ENCODE data around the gene PLK1.

The PLK1 gene

GRCh38 chr16:23679986-23680336 is 1.3 kb downstream of the PLK1 start:
- DNase-seq (ENCODE audit: low read depth), result no peak

GRCh38 chr16:23682181-23682580 is 3.5 kb downstream of the PLK1 start:
- no peak for DNase-seq (ENCODE audit: low read depth)

- DNase-seq (ENCODE audit: low read depth), result no peak
Observed at GRCh38 chr16:23683487-23683886, 4.8 kb downstream of the PLK1 start.

- DNase-seq (ENCODE audit: low read depth), result no peak
Observed at GRCh38 chr16:23687034-23687808, 8.5 kb downstream of the PLK1 start.

- no peak for DNase-seq (ENCODE audit: low read depth)
Observed at GRCh38 chr16:23689442-23690187, 10.9 kb downstream of the PLK1 start.

- DNase-seq (ENCODE audit: low read depth), result no peak
Observed at GRCh38 chr16:23690771-23691482, 12.2 kb downstream of the PLK1 start.

- no peak for DNase-seq (ENCODE audit: low read depth)
Observed at GRCh38 chr16:23691483-23692189, 12.9 kb downstream of the PLK1 start.

- no peak for DNase-seq (ENCODE audit: low read depth)
Observed at GRCh38 chr16:23692190-23692837, 13.6 kb downstream of the PLK1 start.

- DNase-seq (ENCODE audit: low read depth), result no peak
Observed at GRCh38 chr16:23694265-23694643, 15.6 kb downstream of the PLK1 start.

GRCh38 chr16:23694644-23695373 is 16.1 kb downstream of the PLK1 start:
- DNase-seq (ENCODE audit: low read depth), result no peak

GRCh38 chr16:23695756-23696155 is 17.1 kb downstream of the PLK1 start:
- DNase-seq (ENCODE audit: low read depth), result no peak

- no peak for DNase-seq (ENCODE audit: low read depth)
Observed at GRCh38 chr16:23699100-23699499, 20.4 kb downstream of the PLK1 start.

- no peak for DNase-seq (ENCODE audit: low read depth)
Observed at GRCh38 chr16:23700093-23700492, 21.4 kb downstream of the PLK1 start.

- no peak for DNase-seq (ENCODE audit: low read depth)
Observed at GRCh38 chr16:23700509-23700908, 21.8 kb downstream of the PLK1 start.

GRCh38 chr16:23701045-23701444 is 22.4 kb downstream of the PLK1 start:
- no peak for DNase-seq (ENCODE audit: low read depth)

- no peak for DNase-seq (ENCODE audit: low read depth)
Observed at GRCh38 chr16:23702951-23703350, 24.3 kb downstream of the PLK1 start.

GRCh38 chr16:23704772-23705516 is 26.3 kb downstream of the PLK1 start:
- DNase-seq (ENCODE audit: low read depth), result no peak

GRCh38 chr16:23705517-23705902 is 26.8 kb downstream of the PLK1 start:
- no peak for DNase-seq (ENCODE audit: low read depth)

- DNase-seq (ENCODE audit: low read depth), result no peak
Observed at GRCh38 chr16:23706439-23706838, 27.8 kb downstream of the PLK1 start.

GRCh38 chr16:23709536-23709935 is 30.8 kb downstream of the PLK1 start:
- no peak for DNase-seq (ENCODE audit: low read depth)

Measured in T follicular helper cell (primary cell).